HG02870 (cell line): ENCODE measurements around the gene CTH.
"Not testable (repeated sequence)": the region's sequence is repeated elsewhere in the genome, so short reads cannot be mapped to it uniquely, and the experiment has no call there.

Experiments
- ATAC-seq: cut with Tn5 transposase; IDR thresholded peaks from one replicate; pipeline ENCODE4 v1.9.1; 2021; ENCODE audit warnings: mild to moderate bottlenecking, moderate library complexity; ENCODE audit not compliant: unreplicated experiment

CTH gene

DNA sequence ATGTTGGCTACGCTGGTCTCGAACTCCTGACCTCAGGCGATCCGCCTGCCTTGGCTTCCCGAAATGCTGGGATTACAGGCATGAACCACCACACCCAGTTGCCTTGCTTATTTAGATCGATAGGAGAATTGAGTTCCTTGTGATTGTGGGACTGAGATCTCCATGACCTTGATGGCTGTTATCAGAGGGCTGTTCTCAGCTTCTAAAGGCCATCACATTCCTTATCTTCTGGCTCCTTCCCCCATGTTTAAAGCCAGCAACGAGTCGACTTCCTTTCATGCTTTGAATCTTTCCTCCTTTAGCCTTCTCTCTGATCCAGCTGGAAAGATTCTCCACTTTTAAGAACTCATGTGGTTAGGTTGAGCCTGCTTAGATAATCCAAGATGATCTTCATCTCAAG, 38.0 kb downstream of the CTH start:
- ATAC-seq = no peak

GRCh38 chr1:70452164-70452939, 41.3 kb downstream of the CTH start:
- peak; percentile 60 for ATAC-seq

- ATAC-seq = no peak
Measured at GRCh38 chr1:70455291-70455690, 44.2 kb downstream of the CTH start.

- ATAC-seq = no peak
Measured at GRCh38 chr1:70458131-70458530, 47.1 kb downstream of the CTH start.

GRCh38 chr1:70459496-70460225, 48.6 kb downstream of the CTH start:
- ATAC-seq = no peak

- ATAC-seq = not testable (repeated sequence)
Measured at GRCh38 chr1:70460740-70461713, 50.0 kb downstream of the CTH start.

DNA sequence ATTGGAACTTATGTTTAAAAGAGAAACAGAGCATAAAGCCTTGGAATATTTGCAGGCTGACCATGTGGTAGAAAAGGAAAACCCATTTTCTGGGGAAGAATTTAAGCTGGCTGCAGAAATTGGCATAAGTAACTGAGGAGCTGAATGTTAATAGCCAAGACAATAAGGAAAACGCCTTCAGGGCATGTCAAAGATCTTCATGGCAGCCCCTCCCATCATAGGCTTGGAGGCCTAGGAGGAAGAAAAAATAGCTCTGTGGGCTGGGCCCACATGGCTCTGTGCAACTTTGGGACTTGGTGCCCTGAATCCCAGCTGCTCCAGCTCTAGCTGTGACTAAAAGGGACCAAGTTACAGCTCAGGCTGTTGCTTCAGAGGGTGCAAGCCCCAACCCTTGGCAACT, 51.5 kb downstream of the CTH start:
- no peak for ATAC-seq

GRCh38 chr1:70465911-70466310, 54.8 kb downstream of the CTH start:
- ATAC-seq = no peak

DNA sequence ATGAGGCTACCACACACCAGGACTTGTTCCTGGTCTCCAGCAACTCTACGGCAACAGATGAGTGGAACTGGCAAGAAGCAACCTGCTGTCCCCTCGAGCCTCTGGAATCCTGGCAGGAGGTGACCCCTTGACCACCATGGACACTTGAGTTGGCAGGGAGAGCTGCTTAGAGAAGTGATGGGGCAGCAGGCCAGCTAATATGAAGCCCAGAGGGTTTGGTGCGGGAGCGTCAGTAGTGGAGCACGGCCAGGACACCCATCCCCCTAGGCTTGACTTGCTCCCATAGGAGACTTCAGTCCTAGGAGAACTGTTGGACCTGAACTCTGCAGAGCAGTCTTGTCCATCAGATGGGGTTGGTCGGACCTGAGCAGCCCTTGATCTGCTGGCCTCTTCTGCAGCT, 56.5 kb downstream of the CTH start:
- ATAC-seq = no peak

- ATAC-seq = no peak
Measured at GRCh38 chr1:70468180-70468579, 57.1 kb downstream of the CTH start.

DNA sequence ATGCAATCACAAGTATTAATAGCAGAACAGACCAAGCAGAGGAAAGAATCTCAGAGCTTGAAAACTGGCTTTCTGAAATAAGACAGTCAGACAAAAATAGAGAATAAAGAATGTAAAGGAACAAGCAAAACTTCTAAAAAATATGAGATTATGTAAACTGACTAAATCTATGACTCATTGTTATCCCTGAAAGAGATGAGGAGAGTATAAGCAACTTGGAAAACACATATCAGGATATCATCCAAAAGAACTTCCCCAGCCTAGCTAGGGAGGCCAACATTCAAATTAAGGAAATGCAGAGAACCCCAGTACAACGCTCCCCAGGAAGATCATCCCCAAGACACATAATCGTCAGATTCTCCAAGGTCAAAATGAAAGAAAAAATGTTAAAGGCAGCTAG, 58.1 kb downstream of the CTH start:
- ATAC-seq = not testable (repeated sequence)

- ATAC-seq = no peak
Measured at GRCh38 chr1:70475023-70475422, 64.0 kb downstream of the CTH start.

GRCh38 chr1:70477090-70477489, 66.0 kb downstream of the CTH start:
- ATAC-seq = no peak

DNA sequence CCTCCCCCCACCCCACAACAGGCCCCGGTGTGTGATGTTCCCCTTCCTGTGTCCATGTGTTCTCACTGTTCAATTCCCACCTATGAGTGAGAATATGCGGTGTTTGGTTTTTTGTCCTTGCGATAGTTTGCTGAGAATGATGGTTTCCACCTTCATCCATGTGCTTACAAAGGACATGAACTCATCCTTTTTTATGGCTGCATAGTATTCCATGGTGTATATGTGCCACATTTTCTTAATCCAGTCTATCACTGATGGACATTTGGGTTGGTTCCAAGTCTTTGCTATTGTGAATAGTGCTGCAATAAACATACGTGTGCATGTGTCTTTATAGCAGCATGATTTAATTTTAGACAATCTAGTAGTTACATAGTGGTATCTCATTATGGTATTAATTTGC, 66.8 kb downstream of the CTH start:
- ATAC-seq = not testable (repeated sequence)

- no peak for ATAC-seq
Measured at GRCh38 chr1:70483342-70483741, 72.3 kb downstream of the CTH start.

GRCh38 chr1:70485624-70486023, 74.6 kb downstream of the CTH start:
- ATAC-seq = no peak

- no peak for ATAC-seq
Measured at GRCh38 chr1:70486676-70487458, 75.8 kb downstream of the CTH start.

GRCh38 chr1:70487459-70487815, 76.4 kb downstream of the CTH start:
- ATAC-seq = no peak

- ATAC-seq = peak; percentile 57
Measured at GRCh38 chr1:70487910-70488665, 77.0 kb downstream of the CTH start.
